Neural cell (in vitro differentiated cells): Measurements from ENCODE around the gene SFI1.

ENCODE experiments used
- CTCF ChIP-seq: fragments of 450-650 bp; IDR thresholded peaks from 2 replicates; pipeline ENCODE4 v1.5.1; 2014; ENCODE audit warnings: antibody characterized with exemption, mild to moderate bottlenecking, moderate library complexity; ENCODE audit not compliant: poor library complexity, severe bottlenecking
- EP300 ChIP-seq: fragments of 450-650 bp; conservative IDR thresholded peaks from 2 replicates; pipeline ENCODE4 v1.6.1; 2014; ENCODE audit warnings: antibody characterized with exemption, mild to moderate bottlenecking, moderate library complexity; ENCODE audit not compliant: poor library complexity, severe bottlenecking
- EZH2 ChIP-seq: fragments of 200-600, 300-800 bp; shearing (Covaris generic), sonication (generic); IDR thresholded peaks from 2 replicates; pipeline ENCODE4 v1.6.1; 2014; ENCODE audit warnings: antibody characterized with exemption, low read length, borderline replicate concordance, mild to moderate bottlenecking; ENCODE audit not compliant: insufficient read depth, poor library complexity, severe bottlenecking
- POLR2AphosphoS5 ChIP-seq: IDR thresholded peaks from 2 replicates; pipeline ENCODE4 v1.6.1; 2012
- RAD21 ChIP-seq: fragments of 450-650 bp; conservative IDR thresholded peaks from 2 replicates; pipeline ENCODE4 v1.6.1; 2014; ENCODE audit warnings: antibody characterized with exemption, mild to moderate bottlenecking, moderate library complexity
- REST ChIP-seq: IDR thresholded peaks from 2 replicates; pipeline ENCODE4 v1.6.1; 2012; ENCODE audit warnings: borderline replicate concordance
- SMC3 ChIP-seq: fragments of 450-650 bp; conservative IDR thresholded peaks from 2 replicates; pipeline ENCODE4 v1.6.1; 2014; ENCODE audit warnings: antibody characterized with exemption, mild to moderate bottlenecking, moderate library complexity; ENCODE audit not compliant: poor library complexity
- TAF1 ChIP-seq: IDR thresholded peaks from 2 replicates; pipeline ENCODE4 v1.6.1; 2012; ENCODE audit warnings: low read depth

- TF ChIP-seq CTCF, result no peak
- TF ChIP-seq EP300, result no peak
- TF ChIP-seq POLR2AphosphoS5, result no peak
- no peak for TF ChIP-seq TAF1
- TF ChIP-seq SMC3, result no peak
- TF ChIP-seq REST, result no peak
- TF ChIP-seq RAD21, result no peak
- no peak for TF ChIP-seq EZH2
Observed at GRCh38 chr22:31448382-31448781, 48.0 kb upstream of the SFI1 start.
